ENCODE measurements around the gene DYSF.

Gene DYSF

DNA sequence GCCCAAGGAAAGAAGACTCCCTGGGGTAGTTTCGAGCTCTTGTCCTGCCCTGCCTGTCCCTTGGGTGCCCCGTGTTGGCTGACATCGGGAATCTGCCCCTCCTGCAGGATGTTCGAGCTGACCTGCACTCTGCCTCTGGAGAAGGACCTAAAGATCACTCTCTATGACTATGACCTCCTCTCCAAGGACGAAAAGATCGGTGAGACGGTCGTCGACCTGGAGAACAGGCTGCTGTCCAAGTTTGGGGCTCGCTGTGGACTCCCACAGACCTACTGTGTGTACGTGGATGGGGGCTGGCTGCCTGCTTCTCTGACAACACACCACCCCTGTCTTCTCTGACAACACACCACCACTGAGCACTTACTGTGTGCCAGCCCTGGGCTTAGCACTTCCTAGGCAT lies 210.8 kb downstream of the DYSF start:
- no peak for DNase-seq

DNA sequence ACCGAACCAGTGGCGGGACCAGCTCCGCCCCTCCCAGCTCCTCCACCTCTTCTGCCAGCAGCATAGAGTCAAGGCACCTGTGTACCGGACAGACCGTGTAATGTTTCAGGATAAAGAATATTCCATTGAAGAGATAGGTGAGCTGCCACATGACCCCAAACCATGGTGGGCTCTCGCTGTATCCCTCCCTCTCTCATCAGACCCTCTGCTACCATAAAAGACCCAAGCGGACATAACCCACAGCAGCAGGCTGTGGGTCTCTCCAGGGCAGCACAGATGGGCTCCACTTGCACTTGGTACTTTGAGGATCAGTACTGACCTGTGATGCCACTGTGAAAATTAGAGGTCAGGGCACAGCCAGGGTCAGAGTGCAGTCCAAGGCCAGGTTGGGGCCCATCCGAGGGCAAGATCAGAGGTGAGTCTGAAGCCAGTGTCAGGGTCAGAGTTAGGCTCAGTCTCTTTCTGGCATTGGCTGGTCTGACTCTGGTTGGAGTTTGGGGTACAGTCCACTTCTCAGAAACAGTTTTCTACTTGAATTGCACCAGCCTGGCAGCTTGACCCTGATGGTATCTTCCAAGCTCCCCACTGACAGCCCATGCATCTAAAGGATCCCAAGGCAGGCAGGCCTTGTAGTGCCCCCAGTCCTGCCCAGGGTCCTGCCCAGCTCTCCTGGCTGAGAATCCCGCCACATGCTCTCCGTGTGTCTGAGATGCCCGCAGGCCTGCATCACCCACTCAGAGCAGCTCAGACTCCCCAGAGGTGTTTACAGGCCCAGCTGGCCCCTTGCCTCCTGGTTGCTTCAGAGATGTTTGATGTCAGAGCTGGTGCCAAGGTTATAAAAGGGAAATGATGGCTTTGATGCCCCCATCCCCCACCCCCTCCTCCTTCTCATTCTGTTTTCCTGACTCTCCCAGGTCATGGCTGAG lies 212.1 kb downstream of the DYSF start:
- no peak for DNase-seq

DNA sequence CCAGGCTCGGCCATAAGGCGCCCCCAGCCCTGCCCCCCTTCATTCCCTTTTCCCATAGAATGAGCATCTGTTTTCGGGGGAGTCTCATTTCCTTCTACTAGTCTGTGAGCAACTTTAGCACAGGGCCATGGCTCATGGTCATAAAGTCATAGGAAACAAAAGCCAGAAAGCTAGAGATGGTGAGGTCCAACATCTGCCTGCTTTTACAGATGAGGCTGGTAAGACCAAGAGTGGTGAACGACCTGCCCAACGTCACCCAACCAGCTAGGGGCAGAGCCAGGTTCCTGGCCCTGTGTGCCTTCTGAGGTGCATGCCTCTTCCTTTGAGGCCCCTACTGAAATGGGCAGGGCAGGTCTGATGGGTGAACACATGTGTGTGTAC lies 212.7 kb downstream of the DYSF start:
- DNase-seq: no peak

- DNase-seq: no peak
Measured at GRCh38 chr2:71667256-71668182, 214.2 kb downstream of the DYSF start.

- no peak for DNase-seq
Measured at GRCh38 chr2:71668326-71669057, 215.1 kb downstream of the DYSF start.

DNA sequence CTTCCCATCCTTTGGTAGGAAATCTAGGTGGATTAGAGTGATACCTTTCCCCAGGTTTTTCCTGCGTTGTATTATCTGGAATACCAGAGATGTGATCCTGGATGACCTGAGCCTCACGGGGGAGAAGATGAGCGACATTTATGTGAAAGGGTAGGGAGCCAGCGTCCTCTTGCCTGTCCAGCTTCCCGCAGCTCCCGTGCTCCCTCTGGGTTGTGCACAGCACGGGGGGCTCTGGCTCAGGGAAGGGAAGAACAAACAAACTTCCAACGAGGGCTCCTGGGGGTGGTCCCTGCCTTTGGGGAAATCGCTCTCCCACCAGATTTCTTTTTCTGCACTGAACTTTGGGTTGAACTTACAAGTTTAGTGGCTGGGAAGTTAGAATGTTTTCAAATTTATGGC lies 215.7 kb downstream of the DYSF start:
- no peak for DNase-seq

DNA sequence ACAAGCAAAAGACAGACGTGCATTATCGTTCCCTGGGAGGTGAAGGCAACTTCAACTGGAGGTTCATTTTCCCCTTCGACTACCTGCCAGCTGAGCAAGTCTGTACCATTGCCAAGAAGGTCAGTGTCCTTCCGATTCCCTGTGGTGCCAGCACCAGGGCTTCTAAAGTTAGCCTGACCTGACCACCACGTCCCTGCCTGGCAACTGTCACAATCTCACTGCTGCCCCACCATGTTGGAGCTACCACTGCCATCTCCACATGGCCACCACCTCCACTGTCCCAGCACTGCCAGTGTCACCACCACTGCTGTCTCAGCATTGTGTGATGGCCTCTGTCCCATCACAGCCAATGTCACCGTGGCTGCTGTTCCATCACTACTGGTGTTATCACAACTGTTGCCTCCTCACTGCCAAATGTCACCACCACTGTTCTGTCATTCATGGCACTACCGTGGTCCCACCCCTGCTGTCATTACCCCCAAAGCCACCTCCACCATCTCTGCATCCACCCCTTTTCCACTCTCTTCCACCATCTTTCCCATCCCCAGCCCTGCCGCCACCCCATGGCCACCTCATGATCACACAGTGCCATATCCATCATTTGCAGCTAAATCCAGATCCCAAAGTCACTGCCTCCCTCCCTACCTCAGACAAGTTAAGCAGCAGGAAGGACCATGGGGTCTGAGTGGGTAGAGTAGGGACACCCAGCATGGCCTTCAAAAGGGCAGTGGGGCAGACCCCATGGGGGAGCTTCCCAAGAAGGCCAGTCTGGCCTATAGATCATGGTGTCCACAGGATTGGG lies 216.5 kb downstream of the DYSF start:
- no peak for DNase-seq

DNA sequence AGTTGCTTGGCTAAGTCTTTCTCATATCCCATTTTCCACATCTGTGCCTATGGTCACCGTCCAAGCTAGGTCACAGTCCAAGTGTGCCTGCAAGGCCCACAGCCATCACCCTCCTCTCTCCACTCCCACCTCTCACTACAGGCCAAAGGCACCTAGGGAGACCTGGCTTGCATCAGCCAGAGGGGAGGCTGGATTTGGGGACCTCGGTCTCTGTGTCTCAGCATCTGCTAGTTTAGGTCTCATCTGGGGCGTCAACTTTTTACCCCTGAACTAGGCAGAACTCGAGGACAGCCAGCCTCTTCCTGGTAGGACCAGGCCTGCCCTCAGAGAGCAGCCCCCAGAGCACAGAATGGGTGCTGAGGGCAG lies 217.1 kb downstream of the DYSF start:
- no peak for DNase-seq

DNA sequence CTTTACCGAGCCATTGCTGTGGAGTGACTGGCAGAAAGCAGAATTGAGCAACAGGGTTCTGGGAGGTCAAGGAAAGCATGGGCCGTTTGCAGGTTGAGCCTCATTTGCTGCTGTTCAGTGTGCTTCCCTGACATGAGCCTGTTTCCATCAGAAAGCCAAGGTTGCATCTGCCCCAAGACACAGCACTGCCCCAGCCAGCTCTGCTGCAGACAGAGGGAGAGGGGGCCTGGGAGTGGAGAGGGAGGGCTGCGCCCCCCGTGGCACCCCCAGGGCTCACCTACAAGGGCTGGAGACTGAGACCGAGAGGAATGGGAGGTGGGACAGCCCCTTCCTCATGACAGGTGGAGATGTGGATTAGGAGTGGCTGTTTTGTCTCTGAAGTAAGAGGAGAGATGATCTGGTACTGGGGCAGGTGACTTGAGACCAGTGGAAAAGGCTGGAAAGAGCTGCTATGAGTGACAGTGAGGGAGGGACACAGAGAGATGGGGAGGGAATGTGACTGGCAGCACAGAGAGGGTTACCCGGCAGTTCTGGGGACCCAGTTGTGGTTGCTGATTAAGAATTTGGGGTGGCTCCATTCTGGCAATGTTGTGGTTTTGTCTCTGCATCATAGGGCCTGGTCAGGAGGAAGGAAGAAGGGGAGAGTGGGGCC lies 218.0 kb downstream of the DYSF start:
- DNase-seq: no peak

- no peak for DNase-seq
Measured at GRCh38 chr2:71671895-71672825, 218.8 kb downstream of the DYSF start.

DNA sequence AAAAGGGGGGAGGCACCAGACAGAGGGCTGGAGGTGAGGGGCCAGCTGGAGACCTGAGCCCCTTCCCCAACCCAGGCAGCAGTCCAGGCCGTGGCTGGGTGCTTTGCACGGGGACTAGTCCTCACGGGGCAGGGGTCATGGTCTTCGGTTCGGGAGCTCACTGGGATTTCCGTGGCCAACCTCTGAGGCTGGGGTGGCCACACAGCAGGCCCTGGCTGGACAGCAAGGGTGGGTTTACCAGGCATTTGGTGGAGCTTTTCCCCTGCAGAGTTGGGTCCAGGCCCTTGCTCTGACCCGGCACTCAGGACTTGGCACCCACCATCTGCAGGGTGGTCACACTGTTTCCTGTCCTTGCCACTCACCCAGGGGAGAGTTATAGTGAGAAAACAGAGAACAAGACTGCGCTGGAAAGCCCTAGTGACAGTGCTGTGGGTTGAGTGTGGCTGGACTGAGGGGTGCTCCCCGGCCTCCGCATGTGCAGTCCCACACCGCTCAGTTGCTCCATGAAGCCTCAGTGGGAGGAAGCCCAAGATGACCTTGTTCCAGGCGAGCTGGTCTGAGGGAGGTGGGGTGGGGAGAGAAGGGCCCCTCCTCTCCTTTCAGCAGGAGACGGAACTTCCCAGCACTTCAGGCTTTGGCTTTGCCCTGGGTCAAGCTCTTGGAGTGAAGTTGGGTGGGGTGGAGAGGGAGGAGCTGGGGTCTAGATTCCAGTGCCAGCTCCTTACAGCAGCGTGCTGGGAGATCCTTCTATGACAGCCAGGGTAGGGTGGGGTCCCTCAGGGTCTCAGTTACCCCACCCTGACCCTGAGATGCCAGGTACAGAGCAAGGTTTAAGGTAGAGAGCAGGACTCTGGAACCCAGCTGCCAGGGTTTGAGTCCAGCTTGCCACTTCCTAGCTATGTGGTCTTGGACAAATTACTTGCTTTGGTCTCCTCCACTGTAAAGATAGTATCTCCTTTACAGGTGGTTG lies 219.8 kb downstream of the DYSF start:
- DNase-seq: no peak

- no peak for DNase-seq
Measured at GRCh38 chr2:71674158-71674851, 220.9 kb downstream of the DYSF start.

DNA sequence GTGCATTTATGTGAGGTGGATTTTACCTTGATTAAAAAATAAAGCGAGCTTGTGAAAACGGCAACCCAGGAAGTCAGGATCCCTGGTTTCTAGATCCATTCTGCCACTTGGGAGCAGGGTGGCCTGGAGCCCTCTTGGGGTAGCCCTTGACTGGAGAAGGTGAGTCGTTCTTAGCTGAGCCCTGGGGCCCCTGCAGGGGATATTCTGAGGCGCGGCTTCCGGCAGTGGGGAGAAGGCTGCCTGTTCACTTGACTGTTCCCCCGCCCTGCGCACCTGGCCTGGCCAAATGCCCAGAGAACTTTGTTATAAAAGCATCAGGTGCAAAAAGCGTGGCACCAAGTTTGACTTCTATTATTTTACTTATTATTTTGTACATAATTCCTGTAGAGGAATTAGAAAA lies 221.9 kb downstream of the DYSF start:
- no peak for DNase-seq

DNA sequence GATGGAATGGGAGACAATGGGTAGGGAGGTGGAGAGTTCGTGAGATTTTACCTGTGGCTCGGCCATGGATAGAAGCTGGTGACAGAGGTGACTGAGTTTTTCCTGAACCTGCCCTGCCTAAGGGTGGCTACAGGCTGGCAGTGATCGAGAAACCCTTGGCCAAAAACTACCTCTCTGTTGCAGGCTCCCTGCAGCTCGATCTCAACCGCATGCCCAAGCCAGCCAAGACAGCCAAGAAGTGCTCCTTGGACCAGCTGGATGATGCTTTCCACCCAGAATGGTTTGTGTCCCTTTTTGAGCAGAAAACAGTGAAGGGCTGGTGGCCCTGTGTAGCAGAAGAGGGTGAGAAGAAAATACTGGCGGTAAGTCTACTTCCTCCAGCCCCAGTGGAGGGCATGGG lies 225.5 kb downstream of the DYSF start:
- no peak for DNase-seq

DNA sequence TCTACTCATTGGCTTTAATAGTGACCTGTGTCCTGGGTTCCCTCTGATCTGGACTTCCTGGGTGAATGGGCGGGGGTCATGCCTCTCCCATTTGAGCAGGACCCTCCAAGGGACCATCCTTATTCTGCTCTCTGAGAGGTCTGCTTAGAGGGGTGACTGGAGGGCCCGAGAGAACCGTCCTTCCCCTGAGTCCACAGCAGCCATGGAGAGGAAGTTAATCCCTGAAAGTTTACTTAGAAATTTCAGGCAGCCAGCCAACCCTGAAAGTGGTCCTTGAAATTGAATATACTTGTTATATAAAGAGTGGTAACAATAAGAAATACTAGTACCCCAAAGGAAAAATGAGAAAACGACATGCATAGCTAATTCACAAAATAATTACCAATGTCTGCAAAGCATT lies 226.1 kb downstream of the DYSF start:
- DNase-seq: no peak

DNA sequence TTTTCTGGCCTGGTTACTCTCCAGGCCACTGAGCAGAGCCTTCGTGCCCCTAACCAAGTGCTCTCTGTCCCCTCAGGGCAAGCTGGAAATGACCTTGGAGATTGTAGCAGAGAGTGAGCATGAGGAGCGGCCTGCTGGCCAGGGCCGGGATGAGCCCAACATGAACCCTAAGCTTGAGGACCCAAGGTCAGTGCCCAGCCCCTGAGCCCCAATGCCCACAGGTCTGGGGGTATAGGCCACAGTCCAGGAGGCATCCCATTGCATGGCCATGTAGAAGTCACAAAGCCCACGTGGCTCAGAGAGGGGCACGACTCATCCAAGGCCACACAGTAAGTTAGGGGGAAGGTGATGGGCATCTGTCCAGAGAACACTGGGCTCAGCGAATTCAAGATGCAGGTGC lies 227.6 kb downstream of the DYSF start:
- DNase-seq: no peak

GRCh38 chr2:71681626-71682025 lies 228.3 kb downstream of the DYSF start:
- DNase-seq: no peak

DNA sequence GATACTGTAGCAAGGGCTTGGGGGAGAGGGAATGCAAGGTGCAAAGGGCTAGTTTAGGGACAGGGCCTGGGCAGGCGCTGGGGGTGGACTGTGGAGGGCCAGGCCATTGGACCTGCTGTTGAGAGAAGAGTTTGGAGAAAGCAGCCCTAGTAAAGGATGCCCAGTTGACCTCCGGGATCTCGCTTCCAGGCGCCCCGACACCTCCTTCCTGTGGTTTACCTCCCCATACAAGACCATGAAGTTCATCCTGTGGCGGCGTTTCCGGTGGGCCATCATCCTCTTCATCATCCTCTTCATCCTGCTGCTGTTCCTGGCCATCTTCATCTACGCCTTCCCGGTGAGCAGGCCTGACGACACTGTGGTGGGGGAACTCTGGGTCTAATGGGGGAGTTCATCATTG lies 229.0 kb downstream of the DYSF start:
- DNase-seq: no peak

GRCh38 chr2:71683070-71683469 lies 229.7 kb downstream of the DYSF start:
- no peak for DNase-seq

Data from fibroblast of upper back skin (primary cell).